Ovary (tissue), 9 donors: ENCODE data around the gene NUP62CL. TPM values are rescaled to one million over a fixed set of nuclear protein-coding genes. Genes with fewer than 3 reads are reported as not detected.
"Not testable (repeated sequence)": the region's sequence is repeated elsewhere in the genome, so short reads cannot be mapped to it uniquely, and the experiment has no call there.

Source experiments
- DNase-seq, 5 donors: peaks; one replicate each; pipeline ENCODE4 v3.0.0-alpha.2; 2019 to 2020
- H3K27ac ChIP-seq, 2 donors: fragments of 200-600 bp; one replicate each; pipeline versions ENCODE4 v1.5.1 to v1.8.0; 2019 to 2022
- H3K27me3 ChIP-seq: fragments of 200-600 bp; one replicate; pipeline ENCODE4 v1.8.0; 2022
- H3K36me3 ChIP-seq: fragments of 200-600 bp; sonication (generic); one replicate; pipeline ENCODE4 v1.5.1; 2019
- H3K4me1 ChIP-seq: one replicate; pipeline ENCODE4 v1.8.1; 2013; ENCODE audit warnings: mild to moderate bottlenecking, moderate library complexity; ENCODE audit not compliant: insufficient read depth
- H3K4me3 ChIP-seq: fragments of 200-600 bp; sonication (generic); one replicate; pipeline ENCODE4 v1.5.1; 2017
- H3K9me3 ChIP-seq, 2 donors: fragments of 200-600 bp in 1 of 2; sonication (generic) in 1 of 2; one replicate each; pipeline versions ENCODE4 v1.5.1 to v1.8.1; 2013 to 2019; ENCODE audit warnings: mild to moderate bottlenecking in 1 of 2, moderate library complexity in 1 of 2
- CTCF ChIP-seq, 3 donors: fragments of 450-650 bp in 2 of 3; fragments of 200-600 bp in 1 of 3; IDR thresholded peaks; one replicate each; pipeline versions ENCODE4 v1.5.1 to v1.8.0; 2016 to 2022; ENCODE audit warnings: antibody characterized with exemption in 3 of 3, mild to moderate bottlenecking in 1 of 3
- EP300 ChIP-seq: sonication (generic); formaldehyde crosslinking; IDR thresholded peaks from one replicate; pipeline ENCODE4 v1.6.1; 2017; ENCODE audit warnings: antibody characterized with exemption
- POLR2A ChIP-seq: fragments of 450-650 bp; IDR thresholded peaks from one replicate; pipeline ENCODE4 v1.6.1; 2017; ENCODE audit warnings: antibody characterized with exemption, mild to moderate bottlenecking, moderate library complexity
- WGBS, 3 donors: extraction: QIAGEN DNeasy Blood & Tissue Kit in 1 of 3; methylation state at CpG; one replicate each; pipeline versions ENCODE4 v1.1.5 to v1.1.7; 2013 to 2017; 5-methylcytosine and 5-hydroxymethylcytosine counted together
- intact Hi-C, 4 donors: fragments of 100-400 bp; cut with DNase I; formaldehyde crosslinking; loops; one replicate each; pipeline versions ENCODE4 v1.11.0 to v1.15.1; 2022 to 2023
- polyA plus RNA-seq, 2 donors: library from polyadenylated mRNA; stranded (reverse); fragments of 200-250 nt in 1 of 2; fragments of 350-450 nt in 1 of 2; fragmentation: Illumina TruSeq in 1 of 2; extraction: RNeasy Lipid Tissue Mini Kit (QIAGEN cat#74804) in 1 of 2; gene quantifications; one replicate each; pipeline ENCODE4 v1.2.3, GENCODE V29; 2013 to 2014
- total RNA-seq, 7 donors: library from RNA; depleted of rRNA in 2 of 7; stranded (reverse); fragments of >200 nt in 2 of 7; fragmentation: NEBNext Ultra II Directional in 3 of 7; extraction: Animal tissue kit (Norgen Biotek cat#: 25700) in 3 of 7; gene quantifications; one replicate each; pipeline versions ENCODE4 v1.1.0 to v1.2.4, GENCODE V29; 2016 to 2023
- donor health status: DM: no; HTN: no; CAD: no; lungs with moderate emphysema.
- donor health status: DM: no; HTN: no; CAD: no.
- donor health status: Bipolar disorder and iron deficiency.
- donor health status: DM: yes; HTN: yes; CAD: no.
- donor health status: DM: no; HTN: no; CAD: no.
- donor health status: DM: yes; HTN: yes; CAD: no.

Gene NUP62CL
- total and polyA plus RNA-seq, 9 donors: 0.42 to 13.7 (median 1.5) TPM

- Histone ChIP-seq H3K4me1 (no peaks in the 10 kb centered on the region), H3K27ac (no peak overlapping the region), H3K4me3 (no peak overlapping the region), H3K27me3 (no peaks in the 10 kb centered on the region), H3K36me3 (no peaks in the 10 kb centered on the region), H3K9me3 (no peaks in the 10 kb centered on the region)
- DNase-seq: no peak
- no peak for TF ChIP-seq POLR2A
- no peak for TF ChIP-seq CTCF (IDR thresholded peaks at IDR 0.05)
- TF ChIP-seq EP300: no peak
- 64 to 72% (median 70%) methylated on average over 3 of the region's 3 CpGs for WGBS, 3 donors
- intact Hi-C loops: no loop called here
Measured at GRCh38 chrX:107199491-107199890, 6.7 kb downstream of the NUP62CL start.

DNA sequence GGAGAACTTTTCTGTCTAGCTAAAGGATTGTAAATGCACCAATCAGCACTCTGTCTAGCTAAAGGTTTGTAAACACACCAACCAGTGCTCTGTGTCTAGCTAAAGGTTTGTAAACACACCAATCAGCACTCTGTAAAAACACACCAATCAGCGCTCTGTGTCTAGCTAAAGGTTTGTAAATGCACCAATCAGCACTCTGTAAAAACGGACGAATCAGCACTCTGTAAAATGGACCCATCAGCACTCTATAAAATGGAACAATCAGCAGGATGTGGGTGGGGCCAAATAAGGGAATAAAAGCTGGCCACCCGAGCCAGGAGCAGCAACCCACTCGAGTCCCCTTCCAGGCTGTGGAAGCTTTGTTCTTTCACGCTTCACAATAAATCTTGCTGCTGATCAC lies 8.2 kb downstream of the NUP62CL start:
- H3K9me3 ChIP-seq, H3K4me1 ChIP-seq, H3K36me3 ChIP-seq, H3K27me3 ChIP-seq, intact Hi-C loops, DNase-seq, H3K27ac ChIP-seq, H3K4me3 ChIP-seq: not testable (repeated sequence)
- 75 to 87% (median 84%) methylated on average over 6 of the region's 6 CpGs for WGBS, 3 donors

DNA sequence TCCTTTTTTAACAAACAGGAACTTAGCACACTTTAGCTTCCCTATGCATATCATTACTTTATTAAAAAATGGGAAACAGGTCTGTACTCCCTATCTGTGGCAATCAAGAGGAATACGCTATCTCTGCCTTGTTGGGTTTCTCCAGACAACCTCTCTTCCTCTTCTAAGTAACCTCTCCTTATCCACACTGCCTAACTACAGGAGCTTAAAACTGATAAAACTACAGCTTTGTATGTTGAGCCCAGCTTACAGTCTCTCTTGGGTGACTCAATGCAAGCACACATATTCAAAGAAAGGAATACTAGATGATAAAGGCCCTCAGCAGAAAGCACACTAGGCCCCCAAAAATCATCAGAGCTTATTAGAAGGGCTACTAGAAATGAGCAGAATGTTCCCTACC lies 8.9 kb downstream of the NUP62CL start:
- WGBS, 3 donors: 74 to 89% (median 74%) methylated on average over 1 of the region's 1 CpG
- Histone ChIP-seq H3K9me3 (no peaks in the 10 kb centered on the region), H3K27ac (no peak overlapping the region), H3K4me1 (no peaks in the 10 kb centered on the region), H3K27me3 (no peaks in the 10 kb centered on the region), H3K36me3 (no peaks in the 10 kb centered on the region), H3K4me3 (no peak overlapping the region)
- TF ChIP-seq EP300 (no peak), CTCF (IDR thresholded peaks at IDR 0.05) (no peak)
- intact Hi-C loops: no loop called here
- DNase-seq: no peak

DNA sequence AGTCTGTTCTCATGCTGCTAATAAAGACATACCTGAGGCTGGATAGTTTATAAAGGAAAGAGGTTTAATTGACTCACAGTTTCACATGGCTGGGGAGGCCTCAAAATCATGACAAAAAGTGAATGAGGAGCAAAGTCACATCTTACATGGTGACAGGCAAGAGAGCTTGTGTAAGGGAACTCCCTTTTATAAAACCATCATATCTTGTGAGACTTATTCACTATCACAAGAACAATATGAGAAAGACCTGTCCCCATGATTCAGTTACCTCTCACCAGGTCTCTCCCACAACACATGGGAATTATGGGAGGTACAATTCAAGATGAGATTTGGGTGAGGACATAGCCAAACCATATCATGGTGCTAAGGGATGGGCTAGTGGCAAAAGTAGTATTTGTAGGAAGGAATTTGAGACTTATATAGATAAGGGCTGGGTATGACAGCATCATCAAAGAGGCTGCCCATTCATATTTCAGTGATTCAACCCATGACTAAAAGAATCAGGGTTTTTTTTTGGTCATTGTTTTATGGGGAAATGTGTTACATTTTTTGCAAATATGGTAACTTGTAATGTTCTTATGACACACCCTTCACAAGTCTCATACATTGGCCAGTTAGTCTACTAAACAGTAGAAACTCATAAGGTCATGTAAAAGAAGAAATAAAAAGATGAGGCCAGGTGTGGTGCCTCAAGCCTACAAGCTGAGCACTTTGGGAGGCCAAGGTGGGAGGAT lies 34.7 kb downstream of the NUP62CL start:
- intact Hi-C loops: no loop called here
- no peaks in the 10 kb centered on the region for H3K4me1 ChIP-seq
- no peak for TF ChIP-seq POLR2A
- TF ChIP-seq EP300: no peak
- no peak for TF ChIP-seq CTCF (IDR thresholded peaks at IDR 0.05)
- H3K9me3 ChIP-seq: no peaks in the 10 kb centered on the region
- no peak for DNase-seq
- H3K27me3 ChIP-seq: no peaks in the 10 kb centered on the region
- H3K4me3 ChIP-seq: no peak overlapping the region
- no peak overlapping the region for H3K27ac ChIP-seq
- H3K36me3 ChIP-seq: no peaks in the 10 kb centered on the region

DNA sequence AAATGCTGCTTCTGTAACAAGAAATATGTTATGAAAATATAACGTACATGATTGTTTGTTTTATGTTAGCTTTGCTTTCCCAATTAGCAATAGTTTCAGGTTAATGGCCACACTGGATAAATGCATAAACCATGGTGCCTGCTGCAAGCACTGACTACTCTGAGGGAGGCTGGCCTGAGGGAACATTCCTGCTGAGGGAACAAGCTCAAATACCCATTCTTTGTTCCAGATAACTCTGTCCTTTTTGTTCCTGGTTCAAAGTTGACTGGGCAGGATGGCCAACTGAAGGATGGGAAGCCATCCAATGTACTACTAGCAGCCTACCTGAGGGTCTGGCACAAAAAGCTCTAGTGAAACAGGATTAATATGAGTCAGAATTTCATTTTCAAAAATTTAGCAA lies 37.5 kb downstream of the NUP62CL start:
- Histone ChIP-seq H3K27me3 (no peaks in the 10 kb centered on the region), H3K27ac (no peak overlapping the region), H3K4me1 (no peaks in the 10 kb centered on the region), H3K9me3 (no peaks in the 10 kb centered on the region), H3K36me3 (no peaks in the 10 kb centered on the region), H3K4me3 (no peak overlapping the region)
- DNase-seq: no peak
- WGBS, 3 donors: 59 to 78% (median 64%) methylated on average over 1 of the region's 1 CpG
- intact Hi-C loops: no loop called here
- TF ChIP-seq EP300: no peak
- no peak for TF ChIP-seq POLR2A
- no peak for TF ChIP-seq CTCF (IDR thresholded peaks at IDR 0.05)
